Calu3 (cell line): ENCODE results near the gene SH3BP4. TPM values are rescaled to one million over a fixed set of nuclear protein-coding genes. Genes with fewer than 3 reads are reported as not detected.
A peak's percentile ranks its signal among the peaks of the same experiment; 100 is the strongest.

ENCODE experiments used
- BruUV-seq: library from RNA; stranded (reverse); fragments of 400-500 nt; replicated peaks from 2 replicates; lab custom pipeline; 2021; lab: Mats Ljungman, UMichigan
- CTCF ChIA-PET: fragments of 300-600 bp; sonication (Branson Sonifier 250); formaldehyde crosslinking; loops from one replicate; lab custom pipeline; 2022; ENCODE audit warnings: antibody characterized with exemption; lab: Charles Lee
- DNase-seq: peaks from one replicate; pipeline ENCODE4 v3.0.0; 2022
- H3K27ac Mint-ChIP-seq: one replicate; pipeline ENCODE4 v1.8.0; 2022; ENCODE audit warnings: mixed read lengths; ENCODE audit not compliant: unreplicated experiment
- H3K27me3 Mint-ChIP-seq: one replicate; pipeline ENCODE4 v1.8.0; 2022; ENCODE audit warnings: mixed read lengths; ENCODE audit not compliant: unreplicated experiment
- H3K36me3 Mint-ChIP-seq: one replicate; pipeline ENCODE4 v1.8.0; 2022; ENCODE audit warnings: mild to moderate bottlenecking, moderate library complexity, mixed read lengths; ENCODE audit not compliant: insufficient read depth, unreplicated experiment
- H3K4me1 Mint-ChIP-seq: one replicate; pipeline ENCODE4 v1.8.0; 2022; ENCODE audit warnings: mild to moderate bottlenecking, low read depth, mixed read lengths; ENCODE audit not compliant: unreplicated experiment
- H3K4me3 Mint-ChIP-seq: one replicate; pipeline ENCODE4 v1.8.0; 2022; ENCODE audit warnings: mild to moderate bottlenecking, low read depth, moderate library complexity, mixed read lengths; ENCODE audit not compliant: unreplicated experiment
- H3K9me3 Mint-ChIP-seq: one replicate; pipeline ENCODE4 v1.8.0; 2022; ENCODE audit warnings: low read depth, mixed read lengths; ENCODE audit not compliant: unreplicated experiment
- intact Hi-C: fragments of 100-400 bp; cut with micrococcal nuclease; formaldehyde crosslinking; loops from one replicate; pipeline ENCODE4 v1.10.0; 2022; ENCODE audit not compliant: unreplicated experiment
- total RNA-seq: library from RNA; stranded (reverse); gene quantifications from 2 replicates; pipeline ENCODE4 v1.2.3, GENCODE V29; 2022
- TF ChIP-seq, protein P1 (sequence below): fragments of 200-600 bp; IDR thresholded peaks from one replicate; pipeline ENCODE4 v1.8.0; 2022; ENCODE audit warnings: antibody characterized with exemption; ENCODE audit not compliant: unreplicated experiment

The SH3BP4 gene
- total RNA-seq, 1 experiment from 2014 or later = 36.9 TPM

GRCh38 chr2:235044501-235045271, 92.9 kb downstream of the SH3BP4 start:
- TF ChIP-seq, protein P1, sequence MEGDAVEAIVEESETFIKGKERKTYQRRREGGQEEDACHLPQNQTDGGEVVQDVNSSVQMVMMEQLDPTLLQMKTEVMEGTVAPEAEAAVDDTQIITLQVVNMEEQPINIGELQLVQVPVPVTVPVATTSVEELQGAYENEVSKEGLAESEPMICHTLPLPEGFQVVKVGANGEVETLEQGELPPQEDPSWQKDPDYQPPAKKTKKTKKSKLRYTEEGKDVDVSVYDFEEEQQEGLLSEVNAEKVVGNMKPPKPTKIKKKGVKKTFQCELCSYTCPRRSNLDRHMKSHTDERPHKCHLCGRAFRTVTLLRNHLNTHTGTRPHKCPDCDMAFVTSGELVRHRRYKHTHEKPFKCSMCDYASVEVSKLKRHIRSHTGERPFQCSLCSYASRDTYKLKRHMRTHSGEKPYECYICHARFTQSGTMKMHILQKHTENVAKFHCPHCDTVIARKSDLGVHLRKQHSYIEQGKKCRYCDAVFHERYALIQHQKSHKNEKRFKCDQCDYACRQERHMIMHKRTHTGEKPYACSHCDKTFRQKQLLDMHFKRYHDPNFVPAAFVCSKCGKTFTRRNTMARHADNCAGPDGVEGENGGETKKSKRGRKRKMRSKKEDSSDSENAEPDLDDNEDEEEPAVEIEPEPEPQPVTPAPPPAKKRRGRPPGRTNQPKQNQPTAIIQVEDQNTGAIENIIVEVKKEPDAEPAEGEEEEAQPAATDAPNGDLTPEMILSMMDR = no peak
- DNase-seq = no peak
- Mint-ChIP-seq H3K4me3 (peak overlapping the region; percentile 28), H3K4me1 (peaks cover 51% of the 10 kb centered on the region), H3K9me3 (no peaks in the 10 kb centered on the region), H3K36me3 (peaks cover 36% of the 10 kb centered on the region), H3K27ac (peak overlapping the region; percentile 56), H3K27me3 (no peaks in the 10 kb centered on the region)
- CTCF ChIA-PET = interaction anchor here (0.6 kb wide), 1 partner anchor 57 kb away, joined by 4 read pairs; no protein-coding TSS in a partner anchor
- intact Hi-C loops = no loop called here
- BruUV-seq = no TSS peak

DNA sequence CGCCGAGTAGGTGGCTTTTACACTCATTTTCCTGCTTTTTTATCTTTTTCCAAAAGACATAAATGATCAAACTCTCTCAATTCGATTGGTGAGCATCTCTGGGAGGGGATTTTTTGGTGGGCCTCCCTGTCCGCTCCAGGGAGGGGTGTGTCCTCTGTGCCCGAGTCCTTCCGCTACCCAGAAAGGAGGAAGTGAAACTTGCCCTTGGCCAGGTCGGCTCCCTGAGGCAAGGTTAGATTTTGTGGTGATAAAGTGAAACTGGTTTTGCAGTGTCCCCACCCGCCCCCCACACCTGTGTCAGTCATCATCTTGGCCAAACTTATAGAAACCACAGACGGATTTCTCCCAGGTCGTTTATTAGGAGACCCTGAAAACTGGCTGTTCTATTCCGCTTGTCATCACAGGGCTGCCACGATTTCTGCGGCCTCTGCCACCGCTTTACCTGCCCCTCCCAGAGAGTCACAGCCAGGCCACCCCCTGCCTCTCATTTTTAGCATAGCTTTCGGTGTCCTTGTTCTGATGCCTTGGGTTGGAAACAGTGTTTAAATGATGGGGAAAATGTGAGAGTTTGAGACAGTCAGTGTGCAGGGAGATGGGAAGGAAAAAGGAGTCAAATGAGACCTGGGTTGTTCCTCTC, 93.6 kb downstream of the SH3BP4 start:
- no TSS peak for BruUV-seq
- H3K36me3 Mint-ChIP-seq = peaks cover 42% of the 10 kb centered on the region
- H3K9me3 Mint-ChIP-seq = no peaks in the 10 kb centered on the region
- peak overlapping the region; percentile 28 for H3K4me3 Mint-ChIP-seq
- intact Hi-C loops = no loop called here
- H3K27ac Mint-ChIP-seq = peak overlapping the region; percentile 56
- H3K27me3 Mint-ChIP-seq = no peaks in the 10 kb centered on the region
- peaks cover 54% of the 10 kb centered on the region for H3K4me1 Mint-ChIP-seq
- peak; percentile 47 for DNase-seq
- TF ChIP-seq, protein P1 = no peak
- CTCF ChIA-PET = no interaction called here

DNA sequence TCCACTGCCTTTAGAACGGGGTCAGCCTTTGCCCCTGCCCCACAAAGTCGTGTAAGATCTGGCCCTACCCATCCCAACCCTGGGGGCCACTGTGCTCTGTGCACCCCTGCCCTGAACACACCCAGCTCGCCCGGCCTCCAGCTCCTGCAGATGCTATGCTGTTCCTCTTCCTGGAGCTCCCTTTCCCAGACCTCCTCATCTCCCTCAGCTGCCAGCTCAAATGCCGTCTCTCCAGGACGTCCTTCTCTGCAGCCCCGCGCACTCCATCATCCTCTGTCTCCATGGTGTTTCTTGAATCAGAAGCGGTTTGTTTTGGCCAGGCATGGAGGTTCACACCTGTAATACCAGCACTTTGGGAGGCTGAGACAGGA, 94.1 kb downstream of the SH3BP4 start:
- TF ChIP-seq, protein P1 = no peak
- BruUV-seq = no TSS peak

DNA sequence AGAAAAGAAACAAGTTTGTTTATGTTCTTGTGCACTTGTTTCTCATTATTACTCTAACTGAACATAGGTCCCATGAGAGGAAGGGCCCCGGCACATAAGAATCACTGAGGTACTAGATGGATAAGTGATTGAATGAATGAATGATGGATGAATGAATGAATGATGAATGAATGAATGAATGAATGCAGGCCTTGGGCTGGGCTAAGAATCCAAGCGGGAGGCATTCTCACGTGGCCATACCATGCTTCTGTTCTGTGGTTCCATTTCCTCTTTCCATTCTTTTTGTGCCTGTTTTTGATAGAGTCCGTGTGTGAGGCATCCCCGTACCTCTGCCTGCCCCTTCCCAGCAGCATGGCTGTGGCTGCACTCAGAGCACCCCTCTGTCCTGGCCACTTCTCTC, 94.8 kb downstream of the SH3BP4 start:
- BruUV-seq = no TSS peak
- no peak overlapping the region for H3K4me3 Mint-ChIP-seq
- no peaks in the 10 kb centered on the region for H3K9me3 Mint-ChIP-seq
- H3K4me1 Mint-ChIP-seq = peaks cover 66% of the 10 kb centered on the region
- no peak overlapping the region for H3K27ac Mint-ChIP-seq
- TF ChIP-seq, protein P1 = no peak
- CTCF ChIA-PET = no interaction called here
- peaks cover 48% of the 10 kb centered on the region for H3K36me3 Mint-ChIP-seq
- DNase-seq = no peak
- intact Hi-C loops = no loop called here
- no peaks in the 10 kb centered on the region for H3K27me3 Mint-ChIP-seq

More for the DNA sequence above, 94.1 kb downstream of the SH3BP4 start:
- Mint-ChIP-seq H3K27ac (peak overlapping the region; percentile 56), H3K27me3 (no peaks in the 10 kb centered on the region), H3K4me1 (peaks cover 59% of the 10 kb centered on the region), H3K4me3 (peak overlapping the region; percentile 28), H3K9me3 (no peaks in the 10 kb centered on the region), H3K36me3 (peaks cover 47% of the 10 kb centered on the region)
- CTCF ChIA-PET = no interaction called here
- intact Hi-C loops = no loop called here
- DNase-seq = no peak
